ENCODE measurements around the gene MRPL34. TPM values are rescaled to one million over a fixed set of nuclear protein-coding genes. Genes with fewer than 3 reads are reported as not detected.
"Not testable (repeated sequence)": the region's sequence is repeated elsewhere in the genome, so short reads cannot be mapped to it uniquely, and the experiment has no call there.

The MRPL34 gene
- total RNA-seq, 2 experiments from 2014 or later: 28.4 to 28.7 TPM

GRCh38 chr19:17292301-17293074 lies 13.2 kb upstream of the MRPL34 start:
- POLR2A ChIA-PET: interaction anchor here (0.5 to 3.2 kb wide), 11 partner anchors 11 to 167 kb away, joined by 3 to 18 read pairs (median 3); partner anchors contain the start of genes ABHD8, DDA1, MRPL34 and MVB12A
- intact Hi-C loops (cut with DNase I, micrococcal nuclease): loop anchor here (1.0 to 5.0 kb wide), 8 partner anchors 11 to 175 kb away; partner anchors contain the start of genes ABHD8 (in 1 of the 2), ANO8 (in 1 of the 2), GTPBP3 (in 1 of the 2) and MRPL34 (in 1 of the 2)

GRCh38 chr19:17293605-17294004 lies 12.1 kb upstream of the MRPL34 start:
- Mint-ChIP-seq H3K36me3 (ENCODE audit: low read depth) (no peaks in the 10 kb centered on the region), H3K4me1 (ENCODE audit: low read depth) (peaks cover 9% of the 10 kb centered on the region), H3K4me3 (no peak overlapping the region), H3K27ac (no peak overlapping the region), H3K9me3 (no peaks in the 10 kb centered on the region), H3K27me3 (no peaks in the 10 kb centered on the region)
- Histone ChIP-seq H3K36me3 (ENCODE audit: insufficient read depth, low read length) (no peaks in the 10 kb centered on the region), H3K4me1 (ENCODE audit: insufficient read depth, low read length) (peaks cover 18% of the 10 kb centered on the region), H3K27ac (ENCODE audit: low read depth in 1 of 2, low read length in 2 of 2) (no peak overlapping the region), H3K27me3 (ENCODE audit: control insufficient read depth in 1 of 2, insufficient read depth in 2 of 2, low read length in 2 of 2) (no peaks in the 10 kb centered on the region), H3K4me3 (ENCODE audit: low read length) (no peak overlapping the region), H3K9me3 (ENCODE audit: control insufficient read depth in 1 of 2, insufficient read depth in 1 of 2, low read length in 2 of 2) (peaks cover 0 to 9% of the 10 kb centered on the region in 2 experiments)
- ChIA-PET POLR2A (interaction anchor here (1.6 to 3.2 kb wide), 3 partner anchors 12 to 40 kb away, joined by 10 to 18 read pairs (median 11); partner anchors contain the start of genes DDA1 and MRPL34), CTCF (interaction anchor here (0.8 to 1.8 kb wide), 10 partner anchors 10 to 114 kb away, joined by 3 to 17 read pairs (median 5); partner anchors contain the start of genes ABHD8, ANKLE1, ANO8 and BABAM1)
- DNase-seq (no peak), ATAC-seq (ENCODE audit: poor library complexity) (no peak)
- intact Hi-C loops (cut with DNase I, micrococcal nuclease): loop anchor here (1.0 to 5.0 kb wide), 5 partner anchors 12 to 174 kb away; partner anchors contain the start of genes ANO8 (in 1 of the 2), GTPBP3 (in 1 of the 2) and MRPL34 (in 1 of the 2)
- TF ChIP-seq, protein P1, sequence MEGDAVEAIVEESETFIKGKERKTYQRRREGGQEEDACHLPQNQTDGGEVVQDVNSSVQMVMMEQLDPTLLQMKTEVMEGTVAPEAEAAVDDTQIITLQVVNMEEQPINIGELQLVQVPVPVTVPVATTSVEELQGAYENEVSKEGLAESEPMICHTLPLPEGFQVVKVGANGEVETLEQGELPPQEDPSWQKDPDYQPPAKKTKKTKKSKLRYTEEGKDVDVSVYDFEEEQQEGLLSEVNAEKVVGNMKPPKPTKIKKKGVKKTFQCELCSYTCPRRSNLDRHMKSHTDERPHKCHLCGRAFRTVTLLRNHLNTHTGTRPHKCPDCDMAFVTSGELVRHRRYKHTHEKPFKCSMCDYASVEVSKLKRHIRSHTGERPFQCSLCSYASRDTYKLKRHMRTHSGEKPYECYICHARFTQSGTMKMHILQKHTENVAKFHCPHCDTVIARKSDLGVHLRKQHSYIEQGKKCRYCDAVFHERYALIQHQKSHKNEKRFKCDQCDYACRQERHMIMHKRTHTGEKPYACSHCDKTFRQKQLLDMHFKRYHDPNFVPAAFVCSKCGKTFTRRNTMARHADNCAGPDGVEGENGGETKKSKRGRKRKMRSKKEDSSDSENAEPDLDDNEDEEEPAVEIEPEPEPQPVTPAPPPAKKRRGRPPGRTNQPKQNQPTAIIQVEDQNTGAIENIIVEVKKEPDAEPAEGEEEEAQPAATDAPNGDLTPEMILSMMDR (IDR thresholded peaks at IDR 0.05): no peak

More at GRCh38 chr19:17292301-17293074, 13.2 kb upstream of the MRPL34 start:
- no peaks in the 10 kb centered on the region for H3K27me3 ChIP-seq (ENCODE audit: control insufficient read depth in 1 of 2, insufficient read depth in 2 of 2, low read length in 2 of 2)
- peak; percentile 58 to 91 (median 71) for DNase-seq
- TF ChIP-seq, protein P1 (IDR thresholded peaks at IDR 0.05): peak; percentile 84
- H3K9me3 ChIP-seq (ENCODE audit: control insufficient read depth in 1 of 2, insufficient read depth in 1 of 2, low read length in 2 of 2): peaks cover 0 to 5% of the 10 kb centered on the region in 2 experiments
- Mint-ChIP-seq H3K4me3 (peak overlapping the region; percentile 92), H3K9me3 (no peaks in the 10 kb centered on the region), H3K27ac (peak overlapping the region; percentile 19), H3K4me1 (ENCODE audit: low read depth) (peaks cover 9% of the 10 kb centered on the region), H3K36me3 (ENCODE audit: low read depth) (no peaks in the 10 kb centered on the region), H3K27me3 (peaks cover 4% of the 10 kb centered on the region)
- peak overlapping the region; percentile 83 for H3K4me3 ChIP-seq (ENCODE audit: low read length)
- no peaks in the 10 kb centered on the region for H3K36me3 ChIP-seq (ENCODE audit: insufficient read depth, low read length)
- H3K4me1 ChIP-seq (ENCODE audit: insufficient read depth, low read length): peaks cover 18% of the 10 kb centered on the region
- H3K27ac ChIP-seq (ENCODE audit: low read depth in 1 of 2, low read length in 2 of 2): no peak overlapping the region
- CTCF ChIA-PET: interaction anchor here (0.7 to 1.8 kb wide), 17 partner anchors 10 to 204 kb away, joined by 3 to 27 read pairs (median 5); partner anchors contain the start of genes ABHD8, ANKLE1, ANO8 and BABAM1
- peak; percentile 98 for ATAC-seq (ENCODE audit: poor library complexity)

GRCh38 chr19:17294051-17294891 lies 11.4 kb upstream of the MRPL34 start:
- ChIA-PET POLR2A (no interaction called here), CTCF (interaction anchor here (1.1 to 1.9 kb wide), 2 partner anchors 11 to 92 kb away, joined by 4 to 6 read pairs; partner anchors contain the start of gene MRPL34)
- H3K27me3 ChIP-seq (ENCODE audit: control insufficient read depth in 1 of 2, insufficient read depth in 2 of 2, low read length in 2 of 2): no peaks in the 10 kb centered on the region
- intact Hi-C loops (cut with DNase I, micrococcal nuclease): loop anchor here (5.0 kb wide), 2 partner anchors 43 to 173 kb away; partner anchors contain the start of gene GTPBP3 (in 1 of the 2)
- H3K4me3 ChIP-seq (ENCODE audit: low read length): no peak overlapping the region
- Mint-ChIP-seq H3K9me3 (no peaks in the 10 kb centered on the region), H3K4me3 (no peak overlapping the region), H3K4me1 (ENCODE audit: low read depth) (peaks cover 9% of the 10 kb centered on the region), H3K27me3 (no peaks in the 10 kb centered on the region), H3K36me3 (ENCODE audit: low read depth) (no peaks in the 10 kb centered on the region), H3K27ac (no peak overlapping the region)
- peaks cover 18% of the 10 kb centered on the region for H3K4me1 ChIP-seq (ENCODE audit: insufficient read depth, low read length)
- peaks cover 0 to 9% of the 10 kb centered on the region in 2 experiments for H3K9me3 ChIP-seq (ENCODE audit: control insufficient read depth in 1 of 2, insufficient read depth in 1 of 2, low read length in 2 of 2)
- H3K36me3 ChIP-seq (ENCODE audit: insufficient read depth, low read length): no peaks in the 10 kb centered on the region
- no peak for ATAC-seq (ENCODE audit: poor library complexity)
- TF ChIP-seq, protein P1 (IDR thresholded peaks at IDR 0.05): no peak
- no peak overlapping the region for H3K27ac ChIP-seq (ENCODE audit: low read depth in 1 of 2, low read length in 2 of 2)
- peak in 12 of 14 experiments; percentile 22 to 76 (median 40) for DNase-seq

- DNase-seq; intact Hi-C loops (cut with DNase I, micrococcal nuclease); H3K27me3 Mint-ChIP-seq; H3K4me3 ChIP-seq (ENCODE audit: low read length); H3K9me3 Mint-ChIP-seq; H3K36me3 Mint-ChIP-seq (ENCODE audit: low read depth); H3K4me1 Mint-ChIP-seq (ENCODE audit: low read depth); H3K9me3 ChIP-seq (ENCODE audit: control insufficient read depth in 1 of 2, insufficient read depth in 1 of 2, low read length in 2 of 2); H3K27ac ChIP-seq (ENCODE audit: low read depth in 1 of 2, low read length in 2 of 2); H3K27me3 ChIP-seq (ENCODE audit: control insufficient read depth in 1 of 2, insufficient read depth in 2 of 2, low read length in 2 of 2); H3K4me3 Mint-ChIP-seq; H3K36me3 ChIP-seq (ENCODE audit: insufficient read depth, low read length); H3K27ac Mint-ChIP-seq; ATAC-seq (ENCODE audit: poor library complexity): not testable (repeated sequence)
- CTCF ChIA-PET: interaction anchor here (1.9 kb wide), 1 partner anchor 10 kb away, joined by 6 read pairs; the partner anchor contains the start of gene MRPL34
- POLR2A ChIA-PET: interaction anchor here (0.7 kb wide), 1 partner anchor 80 kb away, joined by 3 read pairs; the partner anchor contains the start of gene USE1
- H3K4me1 ChIP-seq (ENCODE audit: insufficient read depth, low read length): peaks cover 15% of the 10 kb centered on the region
These were observed 10.1 kb upstream of the MRPL34 start for GRCh38 chr19:17295551-17295950.
